Measurements from ENCODE around the gene ANKRD50.

DNA sequence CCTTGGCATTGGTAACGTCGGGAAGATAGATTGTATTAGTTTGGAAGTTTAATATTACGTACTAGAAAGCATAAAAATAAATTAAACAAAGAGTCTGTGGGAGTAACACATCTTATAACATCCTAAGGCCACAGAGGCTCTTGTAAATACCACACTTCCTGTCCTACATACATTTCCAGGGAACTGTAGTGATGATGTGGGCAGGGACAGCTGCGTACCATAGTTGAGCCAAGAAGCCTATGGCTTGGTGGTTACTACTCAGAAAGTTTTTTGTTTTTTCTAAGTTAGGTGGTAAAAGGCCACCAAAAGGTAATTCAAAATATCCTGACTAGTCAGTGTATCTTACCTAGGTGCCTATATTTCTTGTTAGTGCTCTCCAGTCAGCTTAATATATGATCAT lies 4.6 kb upstream of the ANKRD50 start:
- TF ChIP-seq CTCF (IDR thresholded peaks at IDR 0.05) (no peak), POLR2A (IDR thresholded peaks at IDR 0.05) (no peak)

Measured in thyroid gland (tissue), 4 donors.